ENCODE results near the gene FIBCD1. TPM values are rescaled to one million over a fixed set of nuclear protein-coding genes. Genes with fewer than 3 reads are reported as not detected.

FIBCD1 gene
- polyA plus RNA-seq, 1 of the 3 experiments (the other 2 are of a cell fraction): 1.3 TPM

GRCh38 chr9:130882696-130883225 lies 56.3 kb downstream of the FIBCD1 start:
- TF ChIP-seq, protein P1, sequence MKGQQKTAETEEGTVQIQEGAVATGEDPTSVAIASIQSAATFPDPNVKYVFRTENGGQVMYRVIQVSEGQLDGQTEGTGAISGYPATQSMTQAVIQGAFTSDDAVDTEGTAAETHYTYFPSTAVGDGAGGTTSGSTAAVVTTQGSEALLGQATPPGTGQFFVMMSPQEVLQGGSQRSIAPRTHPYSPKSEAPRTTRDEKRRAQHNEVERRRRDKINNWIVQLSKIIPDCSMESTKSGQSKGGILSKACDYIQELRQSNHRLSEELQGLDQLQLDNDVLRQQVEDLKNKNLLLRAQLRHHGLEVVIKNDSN (IDR thresholded peaks at IDR 0.05; ENCODE audit: borderline replicate concordance, low read depth): no peak
- no peaks in the 10 kb centered on the region for H3F3A ChIP-seq (replicated peaks; ENCODE audit: insufficient read depth)
- no peaks in the 10 kb centered on the region for H3K9me3 ChIP-seq
- POLR2A ChIA-PET: no interaction called here
- H3K4me3 ChIP-seq (ENCODE audit: low read depth in 2 of 2, low read length in 1 of 2): no peak overlapping the region
- H4K20me1 ChIP-seq (ENCODE audit: insufficient read depth): peaks cover 27% of the 10 kb centered on the region
- 94% methylated on average over 12 of the region's 15 CpGs for WGBS (ENCODE audit: low lambda C conversion rate)
- H3K79me2 ChIP-seq (ENCODE audit: insufficient read depth): peaks cover 32% of the 10 kb centered on the region; the same call in 1 of the 2 replicates
- DNase-seq: no peak
- H3K4me2 ChIP-seq: no peak overlapping the region
- H3K27ac ChIP-seq (ENCODE audit: low read depth in 2 of 2, low read length in 1 of 2): no peak overlapping the region
- H3K9me2 ChIP-seq: no peaks in the 10 kb centered on the region
- CTCF ChIA-PET: interaction anchor here (1.9 to 3.9 kb wide), 2 partner anchors 12 to 16 kb away, joined by 4 to 17 read pairs; no protein-coding TSS in a partner anchor
- no peak overlapping the region for H3K9ac ChIP-seq
- H3K36me3 ChIP-seq (replicated peaks in 1 of 2; ENCODE audit: control insufficient read depth in 1 of 2, insufficient read depth in 2 of 2, low read length in 1 of 2): peaks cover 52 to 86% of the 10 kb centered on the region in 2 experiments
- no peaks in the 10 kb centered on the region for H3K4me1 ChIP-seq (ENCODE audit: control insufficient read depth in 1 of 2, insufficient read depth in 2 of 2, low read depth in 1 of 2, low read length in 1 of 2)
- no peak overlapping the region for H2AFZ ChIP-seq (ENCODE audit: low read depth)
- no peaks in the 10 kb centered on the region for H3K27me3 ChIP-seq (ENCODE audit: insufficient read depth)

DNA sequence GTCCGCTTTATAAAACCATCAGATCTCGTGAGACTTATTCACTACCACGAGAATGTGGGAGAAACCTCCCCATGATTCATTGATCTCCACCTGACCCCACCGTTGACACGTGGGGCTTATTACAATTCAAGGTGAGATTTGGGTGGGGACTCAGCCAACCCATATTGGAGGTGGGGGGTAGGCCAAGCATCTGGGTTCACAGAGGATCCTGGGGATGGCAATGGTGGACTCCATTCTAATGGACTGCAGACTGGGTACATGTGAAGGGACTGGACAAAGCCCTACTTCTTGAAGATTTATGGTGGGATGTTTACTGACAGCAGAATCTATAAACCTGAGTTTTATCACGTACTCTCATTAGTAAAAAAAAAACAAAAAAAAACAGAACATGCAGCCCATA lies 57.5 kb downstream of the FIBCD1 start:
- Histone ChIP-seq H3K36me3 (replicated peaks in 1 of 2; ENCODE audit: control insufficient read depth in 1 of 2, insufficient read depth in 2 of 2, low read length in 1 of 2) (peaks cover 54 to 77% of the 10 kb centered on the region in 2 experiments), H4K20me1 (ENCODE audit: insufficient read depth) (peaks cover 21% of the 10 kb centered on the region)
- CTCF ChIA-PET: interaction anchor here (1.3 to 1.8 kb wide), 5 partner anchors 9 to 422 kb away, joined by 4 to 11 read pairs (median 6); no protein-coding TSS in a partner anchor

More for the DNA sequence above, 57.5 kb downstream of the FIBCD1 start:
- Histone ChIP-seq H3K9me3 (no peaks in the 10 kb centered on the region), H3K79me2 (ENCODE audit: insufficient read depth) (peaks cover 35% of the 10 kb centered on the region; the same call in 1 of the 2 replicates), H3K9me2 (no peaks in the 10 kb centered on the region), H3K27ac (ENCODE audit: low read depth in 2 of 2, low read length in 1 of 2) (no peak overlapping the region), H3K27me3 (ENCODE audit: insufficient read depth) (no peaks in the 10 kb centered on the region), H3K4me2 (no peak overlapping the region), H3K4me1 (ENCODE audit: control insufficient read depth in 1 of 2, insufficient read depth in 2 of 2, low read depth in 1 of 2, low read length in 1 of 2) (no peaks in the 10 kb centered on the region), H3K9ac (no peak overlapping the region), H3K4me3 (ENCODE audit: low read depth in 2 of 2, low read length in 1 of 2) (no peak overlapping the region), H2AFZ (ENCODE audit: low read depth) (no peak overlapping the region), H3F3A (replicated peaks; ENCODE audit: insufficient read depth) (no peaks in the 10 kb centered on the region)
- POLR2A ChIA-PET: no interaction called here
- TF ChIP-seq, protein P2, sequence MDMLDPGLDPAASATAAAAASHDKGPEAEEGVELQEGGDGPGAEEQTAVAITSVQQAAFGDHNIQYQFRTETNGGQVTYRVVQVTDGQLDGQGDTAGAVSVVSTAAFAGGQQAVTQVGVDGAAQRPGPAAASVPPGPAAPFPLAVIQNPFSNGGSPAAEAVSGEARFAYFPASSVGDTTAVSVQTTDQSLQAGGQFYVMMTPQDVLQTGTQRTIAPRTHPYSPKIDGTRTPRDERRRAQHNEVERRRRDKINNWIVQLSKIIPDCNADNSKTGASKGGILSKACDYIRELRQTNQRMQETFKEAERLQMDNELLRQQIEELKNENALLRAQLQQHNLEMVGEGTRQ (IDR thresholded peaks at IDR 0.05; ENCODE audit: borderline replicate concordance, low read depth, low read length): no peak
- TF ChIP-seq TEAD4 (IDR thresholded peaks at IDR 0.05; ENCODE audit: borderline replicate concordance, insufficient read depth) (no peak), TAF1 (IDR thresholded peaks at IDR 0.05; ENCODE audit: borderline replicate concordance, low read depth, low read length) (no peak), EZH2phosphoT487 (IDR thresholded peaks at IDR 0.05; ENCODE audit: borderline replicate concordance, low read depth) (no peak), PBX3 (IDR thresholded peaks at IDR 0.05) (no peak), POLR2AphosphoS5 (IDR thresholded peaks at IDR 0.05; ENCODE audit: low read depth, low read length) (no peak), RCOR1 (IDR thresholded peaks at IDR 0.05; ENCODE audit: low read length) (no peak), IRF3 (IDR thresholded peaks at IDR 0.05; ENCODE audit: low read depth, low read length) (no peak), YY1 (IDR thresholded peaks at IDR 0.05; ENCODE audit: low read depth) (no peak), SMC3 (IDR thresholded peaks at IDR 0.05; ENCODE audit: low read depth, low read length) (no peak), FOXJ3 (CRISPR knock-in tag; IDR thresholded peaks at IDR 0.05) (no peak)
- TF ChIP-seq, protein P1 (IDR thresholded peaks at IDR 0.05; ENCODE audit: borderline replicate concordance, low read depth): no peak
- DNase-seq: no peak
- WGBS (ENCODE audit: low lambda C conversion rate): 95% methylated on average over 6 of the region's 6 CpGs
